Measurements from ENCODE around the gene PTPRJ. TPM values are rescaled to one million over a fixed set of nuclear protein-coding genes. Genes with fewer than 3 reads are reported as not detected.
"Not testable (repeated sequence)": the region's sequence is repeated elsewhere in the genome, so short reads cannot be mapped to it uniquely, and the experiment has no call there.

PTPRJ gene
- polyA plus RNA-seq, 1 donor (not counting 4 experiments of a cell fraction or from before 2014, with no cell fraction given) = 0.84 TPM

- H3K27ac ChIP-seq (ENCODE audit: control insufficient read depth, insufficient read depth, low read length) = no peak overlapping the region
Measured at GRCh38 chr11:48019595-48019994, 39.2 kb downstream of the PTPRJ start.

GRCh38 chr11:48020092-48020755 lies 39.9 kb downstream of the PTPRJ start:
- H3K4me3 ChIP-seq (ENCODE audit: control insufficient read depth in 2 of 3, extremely low read depth in 1 of 3, insufficient read depth in 2 of 3, low read depth in 1 of 3, low read length in 3 of 3) = no peak overlapping the region
- H3K4me1 ChIP-seq (ENCODE audit: control insufficient read depth, extremely low read depth, insufficient read depth, low read length) = no peaks in the 10 kb centered on the region
- H4K20me1 ChIP-seq (ENCODE audit: control insufficient read depth, extremely low read depth, insufficient read depth, low read length) = peaks cover 3% of the 10 kb centered on the region
- no peaks in the 10 kb centered on the region for H3K79me2 ChIP-seq (ENCODE audit: control insufficient read depth, insufficient read depth, low read length)
- dilution Hi-C loops (cut with MboI; ENCODE audit: extremely low pct_ligation_motif_present, low sequenced_read_pairs) = no loop called here
- H3K27ac ChIP-seq (ENCODE audit: control insufficient read depth, insufficient read depth, low read length) = no peak overlapping the region
- H2AFZ ChIP-seq (ENCODE audit: control insufficient read depth, low read length) = no peak overlapping the region
- no peak overlapping the region for H3K9ac ChIP-seq (ENCODE audit: control insufficient read depth, extremely low read depth, insufficient read depth, low read length)
- H3K9me1 ChIP-seq (ENCODE audit: control insufficient read depth, extremely low read depth, insufficient read depth, low read length) = no peaks in the 10 kb centered on the region
- no peaks in the 10 kb centered on the region for H3K9me3 ChIP-seq (ENCODE audit: control insufficient read depth, low read depth, low read length)
- no peak for TF ChIP-seq CTCF (optimal IDR thresholded peaks at IDR 0.05 in 1 of 3, IDR thresholded peaks at IDR 0.05 in 1 of 3, conservative IDR thresholded peaks at IDR 0.05 in 1 of 3; ENCODE audit: extremely low read depth in 1 of 3, insufficient read depth in 2 of 3, low read length in 3 of 3)
- no peak for TF ChIP-seq EZH2 (IDR thresholded peaks at IDR 0.05; ENCODE audit: low read length)
- H3K36me3 ChIP-seq (ENCODE audit: control insufficient read depth in 2 of 2, extremely low read depth in 1 of 2, insufficient read depth in 2 of 2, low read length in 2 of 2) = no peaks in the 10 kb centered on the region
- H3K4me2 ChIP-seq (ENCODE audit: control insufficient read depth, extremely low read depth, insufficient read depth, low read depth, low read length) = no peak overlapping the region
- FAIRE-seq = no peak
- no peak for DNase-seq (ENCODE audit: low read depth, low spot score)
- no peaks in the 10 kb centered on the region for H3K27me3 ChIP-seq (ENCODE audit: control insufficient read depth, extremely low read depth, insufficient read depth, low read length)

More at GRCh38 chr11:48019595-48019994, 39.2 kb downstream of the PTPRJ start:
- H3K9ac ChIP-seq (ENCODE audit: control insufficient read depth, extremely low read depth, insufficient read depth, low read length) = no peak overlapping the region
- no peaks in the 10 kb centered on the region for H3K27me3 ChIP-seq (ENCODE audit: control insufficient read depth, extremely low read depth, insufficient read depth, low read length)
- H3K79me2 ChIP-seq (ENCODE audit: control insufficient read depth, insufficient read depth, low read length) = no peaks in the 10 kb centered on the region
- TF ChIP-seq EZH2 (IDR thresholded peaks at IDR 0.05; ENCODE audit: low read length) (no peak), CTCF (optimal IDR thresholded peaks at IDR 0.05 in 1 of 3, IDR thresholded peaks at IDR 0.05 in 1 of 3, conservative IDR thresholded peaks at IDR 0.05 in 1 of 3; ENCODE audit: extremely low read depth in 1 of 3, insufficient read depth in 2 of 3, low read length in 3 of 3) (no peak)
- no peaks in the 10 kb centered on the region for H3K9me3 ChIP-seq (ENCODE audit: control insufficient read depth, low read depth, low read length)
- FAIRE-seq = no peak
- H3K4me1 ChIP-seq (ENCODE audit: control insufficient read depth, extremely low read depth, insufficient read depth, low read length) = no peaks in the 10 kb centered on the region
- no peak overlapping the region for H3K4me2 ChIP-seq (ENCODE audit: control insufficient read depth, extremely low read depth, insufficient read depth, low read depth, low read length)
- H3K9me1 ChIP-seq (ENCODE audit: control insufficient read depth, extremely low read depth, insufficient read depth, low read length) = no peaks in the 10 kb centered on the region
- H2AFZ ChIP-seq (ENCODE audit: control insufficient read depth, low read length) = no peak overlapping the region
- dilution Hi-C loops (cut with MboI; ENCODE audit: extremely low pct_ligation_motif_present, low sequenced_read_pairs) = no loop called here
- H4K20me1 ChIP-seq (ENCODE audit: control insufficient read depth, extremely low read depth, insufficient read depth, low read length) = peaks cover 3% of the 10 kb centered on the region
- H3K4me3 ChIP-seq (ENCODE audit: control insufficient read depth in 2 of 3, extremely low read depth in 1 of 3, insufficient read depth in 2 of 3, low read depth in 1 of 3, low read length in 3 of 3) = no peak overlapping the region
- DNase-seq (ENCODE audit: low read depth, low spot score) = no peak
- H3K36me3 ChIP-seq (ENCODE audit: control insufficient read depth in 2 of 2, extremely low read depth in 1 of 2, insufficient read depth in 2 of 2, low read length in 2 of 2) = no peaks in the 10 kb centered on the region

GRCh38 chr11:48021201-48021820 lies 41.0 kb downstream of the PTPRJ start:
- H4K20me1 ChIP-seq (ENCODE audit: control insufficient read depth, extremely low read depth, insufficient read depth, low read length); H3K9me1 ChIP-seq (ENCODE audit: control insufficient read depth, extremely low read depth, insufficient read depth, low read length); H3K79me2 ChIP-seq (ENCODE audit: control insufficient read depth, insufficient read depth, low read length); H3K27me3 ChIP-seq (ENCODE audit: control insufficient read depth, extremely low read depth, insufficient read depth, low read length); H3K4me2 ChIP-seq (ENCODE audit: control insufficient read depth, extremely low read depth, insufficient read depth, low read depth, low read length); dilution Hi-C loops (cut with MboI; ENCODE audit: extremely low pct_ligation_motif_present, low sequenced_read_pairs); DNase-seq (ENCODE audit: low read depth, low spot score); H3K27ac ChIP-seq (ENCODE audit: control insufficient read depth, insufficient read depth, low read length); FAIRE-seq; H3K4me3 ChIP-seq (ENCODE audit: control insufficient read depth in 2 of 3, extremely low read depth in 1 of 3, insufficient read depth in 2 of 3, low read depth in 1 of 3, low read length in 3 of 3); H3K9ac ChIP-seq (ENCODE audit: control insufficient read depth, extremely low read depth, insufficient read depth, low read length); H3K4me1 ChIP-seq (ENCODE audit: control insufficient read depth, extremely low read depth, insufficient read depth, low read length); H3K36me3 ChIP-seq (ENCODE audit: control insufficient read depth in 2 of 2, extremely low read depth in 1 of 2, insufficient read depth in 2 of 2, low read length in 2 of 2); H2AFZ ChIP-seq (ENCODE audit: control insufficient read depth, low read length); H3K9me3 ChIP-seq (ENCODE audit: control insufficient read depth, low read depth, low read length): not testable (repeated sequence)
